ENCODE measurements around the gene SREBF1.

GRCh38 chr17:17816240-17816814, 20.5 kb downstream of the SREBF1 start:
- no peak for TF ChIP-seq EZH2 (IDR thresholded peaks at IDR 0.05; ENCODE audit: insufficient read depth, poor library complexity, severe bottlenecking)
- no peak for TF ChIP-seq EZH2phosphoT487 (IDR thresholded peaks at IDR 0.05; ENCODE audit: insufficient read depth, low read depth)

All from GM23248 (cell line).